Middle frontal gyrus (tissue), 1 donor: ENCODE results near the gene PTK6.

ENCODE experiments used
- DNase-seq: peaks from one replicate; pipeline ENCODE4 v3.0.0-alpha.2; 2015; ENCODE audit warnings: low spot score; ENCODE audit errors: extremely low spot score

PTK6 gene

GRCh38 chr20:63570281-63571086 is 33.3 kb upstream of the PTK6 start:
- DNase-seq = no peak

- no peak for DNase-seq
Observed at GRCh38 chr20:63568986-63569949, 32.1 kb upstream of the PTK6 start.

GRCh38 chr20:63568170-63568981 is 31.2 kb upstream of the PTK6 start:
- no peak for DNase-seq

GRCh38 chr20:63567386-63568169 is 30.4 kb upstream of the PTK6 start:
- DNase-seq = no peak

GRCh38 chr20:63567136-63567385 is 29.9 kb upstream of the PTK6 start:
- DNase-seq = no peak

GRCh38 chr20:63566395-63567135 is 29.4 kb upstream of the PTK6 start:
- DNase-seq = no peak

GRCh38 chr20:63565699-63566335 is 28.6 kb upstream of the PTK6 start:
- DNase-seq = no peak

GRCh38 chr20:63565021-63565698 is 28.0 kb upstream of the PTK6 start:
- no peak for DNase-seq

- DNase-seq = no peak
Observed at GRCh38 chr20:63564036-63564810, 27.0 kb upstream of the PTK6 start.

- no peak for DNase-seq
Observed at GRCh38 chr20:63563225-63563935, 26.2 kb upstream of the PTK6 start.

GRCh38 chr20:63562461-63563224 is 25.5 kb upstream of the PTK6 start:
- no peak for DNase-seq

- no peak for DNase-seq
Observed at GRCh38 chr20:63561624-63562396, 24.6 kb upstream of the PTK6 start.

- DNase-seq = no peak
Observed at GRCh38 chr20:63560856-63561609, 23.9 kb upstream of the PTK6 start.

GRCh38 chr20:63560333-63560805 is 23.2 kb upstream of the PTK6 start:
- no peak for DNase-seq
